COLO668 (cell line): ENCODE measurements around the gene RIC8B.
"Not testable (repeated sequence)": the region's sequence is repeated elsewhere in the genome, so short reads cannot be mapped to it uniquely, and the experiment has no call there.

Experiments used
- DNase-seq: peaks from one replicate; lab custom pipeline; 2025; ENCODE audit not compliant: unreplicated experiment; lab: John Stamatoyannopoulos, UW

Gene RIC8B

GRCh38 chr12:106774005-106774807, at the start of gene RIC8B:
TSS of gene RIC8B (plus strand) at chr12:106774682. CDS start at chr12:106774746, 64 bp downstream.
- peak; percentile 97 for DNase-seq

- DNase-seq, result no peak
Observed at GRCh38 chr12:106724934-106725333, 49.5 kb upstream of the RIC8B start.

GRCh38 chr12:106726603-106727202, 47.8 kb upstream of the RIC8B start:
- not testable (repeated sequence) for DNase-seq

- DNase-seq, result no peak
Observed at GRCh38 chr12:106729611-106730010, 44.9 kb upstream of the RIC8B start.

GRCh38 chr12:106732890-106733289, 41.6 kb upstream of the RIC8B start:
- DNase-seq, result no peak

GRCh38 chr12:106733660-106734059, 40.8 kb upstream of the RIC8B start:
- no peak for DNase-seq

GRCh38 chr12:106736051-106736957, 38.2 kb upstream of the RIC8B start:
- no peak for DNase-seq

- DNase-seq, result no peak
Observed at GRCh38 chr12:106739318-106739717, 35.2 kb upstream of the RIC8B start.

- DNase-seq, result no peak
Observed at GRCh38 chr12:106739815-106740530, 34.5 kb upstream of the RIC8B start.

GRCh38 chr12:106740818-106741217, 33.7 kb upstream of the RIC8B start:
- DNase-seq, result no peak

- DNase-seq, result no peak
Observed at GRCh38 chr12:106741247-106741646, 33.2 kb upstream of the RIC8B start.

- DNase-seq, result no peak
Observed at GRCh38 chr12:106743270-106743988, 31.1 kb upstream of the RIC8B start.

GRCh38 chr12:106744600-106744999, 29.9 kb upstream of the RIC8B start:
- DNase-seq, result no peak

GRCh38 chr12:106745181-106745745, 29.2 kb upstream of the RIC8B start:
- no peak for DNase-seq

GRCh38 chr12:106747973-106748436, 26.5 kb upstream of the RIC8B start:
- no peak for DNase-seq

GRCh38 chr12:106750524-106750923, 24.0 kb upstream of the RIC8B start:
- DNase-seq, result no peak

- no peak for DNase-seq
Observed at GRCh38 chr12:106753526-106753925, 21.0 kb upstream of the RIC8B start.

GRCh38 chr12:106754331-106754730, 20.2 kb upstream of the RIC8B start:
- DNase-seq, result no peak

GRCh38 chr12:106757623-106758348, 16.7 kb upstream of the RIC8B start:
- DNase-seq, result no peak
